Vagina (tissue), 2 donors: ENCODE data around the gene PLCL1.
"Not testable (repeated sequence)": the region's sequence is repeated elsewhere in the genome, so short reads cannot be mapped to it uniquely, and the experiment has no call there.

ENCODE experiments used
- POLR2A ChIP-seq, 2 donors: fragments of 450-650 bp; IDR thresholded peaks; one replicate each; pipeline ENCODE4 v1.6.1; 2017; ENCODE audit warnings: antibody characterized with exemption in 2 of 2, mild to moderate bottlenecking in 2 of 2, moderate library complexity in 2 of 2
- TF ChIP-seq, protein P1 (sequence below), 3 experiments: fragments of 450-650 bp in 2 of 3; fragments of 200-600 bp in 1 of 3; sonication (generic) in 1 of 3; IDR thresholded peaks; one replicate each; pipeline ENCODE4 v1.5.1; 2017 to 2019; ENCODE audit warnings: antibody characterized with exemption in 3 of 3, mild to moderate bottlenecking in 2 of 3, moderate library complexity in 2 of 3

DNA sequence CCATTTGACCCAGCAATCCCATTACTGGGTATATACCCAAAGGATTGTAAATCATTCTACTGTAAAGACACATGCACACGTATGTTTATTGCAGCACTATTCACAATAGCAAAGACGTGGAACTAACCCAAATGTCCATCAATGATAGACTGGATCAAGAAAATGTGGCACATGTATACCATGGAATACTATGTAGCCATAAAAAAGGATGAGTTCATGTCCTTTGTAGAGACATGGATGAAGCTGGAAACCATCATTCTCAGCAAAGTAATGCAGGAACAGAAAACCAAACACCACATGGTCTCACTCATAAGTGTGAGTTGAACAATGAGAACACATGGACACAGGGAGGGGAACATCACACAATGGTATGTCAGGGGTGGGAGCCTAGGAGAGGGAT lies 30.4 kb downstream of the PLCL1 start:
- TF ChIP-seq POLR2A (IDR thresholded peaks at IDR 0.05): not testable (repeated sequence)
- TF ChIP-seq, protein P1, sequence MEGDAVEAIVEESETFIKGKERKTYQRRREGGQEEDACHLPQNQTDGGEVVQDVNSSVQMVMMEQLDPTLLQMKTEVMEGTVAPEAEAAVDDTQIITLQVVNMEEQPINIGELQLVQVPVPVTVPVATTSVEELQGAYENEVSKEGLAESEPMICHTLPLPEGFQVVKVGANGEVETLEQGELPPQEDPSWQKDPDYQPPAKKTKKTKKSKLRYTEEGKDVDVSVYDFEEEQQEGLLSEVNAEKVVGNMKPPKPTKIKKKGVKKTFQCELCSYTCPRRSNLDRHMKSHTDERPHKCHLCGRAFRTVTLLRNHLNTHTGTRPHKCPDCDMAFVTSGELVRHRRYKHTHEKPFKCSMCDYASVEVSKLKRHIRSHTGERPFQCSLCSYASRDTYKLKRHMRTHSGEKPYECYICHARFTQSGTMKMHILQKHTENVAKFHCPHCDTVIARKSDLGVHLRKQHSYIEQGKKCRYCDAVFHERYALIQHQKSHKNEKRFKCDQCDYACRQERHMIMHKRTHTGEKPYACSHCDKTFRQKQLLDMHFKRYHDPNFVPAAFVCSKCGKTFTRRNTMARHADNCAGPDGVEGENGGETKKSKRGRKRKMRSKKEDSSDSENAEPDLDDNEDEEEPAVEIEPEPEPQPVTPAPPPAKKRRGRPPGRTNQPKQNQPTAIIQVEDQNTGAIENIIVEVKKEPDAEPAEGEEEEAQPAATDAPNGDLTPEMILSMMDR (IDR thresholded peaks at IDR 0.05): not testable (repeated sequence)
